Measurements from ENCODE around the gene EHBP1L1.

The EHBP1L1 gene

GRCh38 chr11:65592858-65593517, 17.1 kb downstream of the EHBP1L1 start:
- in situ Hi-C loops (cut with HindIII; ENCODE audit: low sequenced_read_pairs): no loop called here

- in situ Hi-C loops (cut with HindIII; ENCODE audit: low sequenced_read_pairs): no loop called here
Measured at GRCh38 chr11:65593518-65594414, 17.9 kb downstream of the EHBP1L1 start.

GRCh38 chr11:65595131-65595530, 19.3 kb downstream of the EHBP1L1 start:
- in situ Hi-C loops (cut with HindIII; ENCODE audit: low sequenced_read_pairs): no loop called here

- in situ Hi-C loops (cut with HindIII; ENCODE audit: low sequenced_read_pairs): no loop called here
Measured at GRCh38 chr11:65595543-65596281, 19.9 kb downstream of the EHBP1L1 start, which contains the start of gene KCNK7. KCNK7 (minus strand) TSS chr11:65595800; CDS start chr11:65595772, 28 bp downstream.

- in situ Hi-C loops (cut with HindIII; ENCODE audit: low sequenced_read_pairs): no loop called here
Measured at GRCh38 chr11:65596520-65596919, 20.7 kb downstream of the EHBP1L1 start.

GRCh38 chr11:65598258-65598699, 22.4 kb downstream of the EHBP1L1 start:
- in situ Hi-C loops (cut with HindIII; ENCODE audit: low sequenced_read_pairs): no loop called here

- in situ Hi-C loops (cut with HindIII; ENCODE audit: low sequenced_read_pairs): no loop called here
Measured at GRCh38 chr11:65599216-65599954, 23.5 kb downstream of the EHBP1L1 start.

GRCh38 chr11:65599955-65600246, 24.0 kb downstream of the EHBP1L1 start:
- in situ Hi-C loops (cut with HindIII; ENCODE audit: low sequenced_read_pairs): no loop called here

GRCh38 chr11:65604258-65604657, 28.4 kb downstream of the EHBP1L1 start:
- in situ Hi-C loops (cut with HindIII; ENCODE audit: low sequenced_read_pairs): no loop called here

- in situ Hi-C loops (cut with HindIII; ENCODE audit: low sequenced_read_pairs): no loop called here
Measured at GRCh38 chr11:65606876-65607613, 31.2 kb downstream of the EHBP1L1 start.

- in situ Hi-C loops (cut with HindIII; ENCODE audit: low sequenced_read_pairs): no loop called here
Measured at GRCh38 chr11:65607614-65608426, 32.0 kb downstream of the EHBP1L1 start.

- in situ Hi-C loops (cut with HindIII; ENCODE audit: low sequenced_read_pairs): no loop called here
Measured at GRCh38 chr11:65609229-65609628, 33.4 kb downstream of the EHBP1L1 start.

- in situ Hi-C loops (cut with HindIII; ENCODE audit: low sequenced_read_pairs): no loop called here
Measured at GRCh38 chr11:65609665-65610064, 33.8 kb downstream of the EHBP1L1 start.

- in situ Hi-C loops (cut with HindIII; ENCODE audit: low sequenced_read_pairs): no loop called here
Measured at GRCh38 chr11:65610404-65610803, 34.6 kb downstream of the EHBP1L1 start.

- in situ Hi-C loops (cut with HindIII; ENCODE audit: low sequenced_read_pairs): no loop called here
Measured at GRCh38 chr11:65611028-65611757, 35.3 kb downstream of the EHBP1L1 start.

- in situ Hi-C loops (cut with HindIII; ENCODE audit: low sequenced_read_pairs): no loop called here
Measured at GRCh38 chr11:65611758-65612603, 36.1 kb downstream of the EHBP1L1 start.

GRCh38 chr11:65612691-65613090, 36.8 kb downstream of the EHBP1L1 start:
- in situ Hi-C loops (cut with HindIII; ENCODE audit: low sequenced_read_pairs): no loop called here

All from DLD1 (cell line).